Gastroesophageal sphincter (tissue), 3 donors: ENCODE data around the gene MMP2.

ENCODE experiments used
- CTCF ChIP-seq, 4 experiments: fragments of 200-600 bp in 2 of 4; fragments of 450-650 bp in 2 of 4; sonication (generic) in 1 of 4; IDR thresholded peaks; one replicate each; pipeline ENCODE4 v1.5.1; 2017 to 2019; ENCODE audit warnings: antibody characterized with exemption in 4 of 4, mild to moderate bottlenecking in 2 of 4, moderate library complexity in 2 of 4
- EP300 ChIP-seq: sonication (generic); formaldehyde crosslinking; IDR thresholded peaks from one replicate; pipeline ENCODE4 v1.6.1; 2017; ENCODE audit warnings: antibody characterized with exemption, mild to moderate bottlenecking
- POLR2AphosphoS5 ChIP-seq: sonication (generic); formaldehyde crosslinking; IDR thresholded peaks from one replicate; pipeline ENCODE4 v1.6.1; 2017; ENCODE audit warnings: antibody characterized with exemption

- TF ChIP-seq POLR2AphosphoS5 (no peak), CTCF (IDR thresholded peaks at IDR 0.05) (no peak), EP300 (no peak)
These were observed 31.8 kb upstream of the MMP2 start for GRCh38 chr16:55447231-55447630.
